ENCODE results near the gene PAX2. TPM values are rescaled to one million over a fixed set of nuclear protein-coding genes. Genes with fewer than 3 reads are reported as not detected.

The PAX2 gene
- total and polyA plus RNA-seq, 7 experiments from 2014 or later, result not detected

DNA sequence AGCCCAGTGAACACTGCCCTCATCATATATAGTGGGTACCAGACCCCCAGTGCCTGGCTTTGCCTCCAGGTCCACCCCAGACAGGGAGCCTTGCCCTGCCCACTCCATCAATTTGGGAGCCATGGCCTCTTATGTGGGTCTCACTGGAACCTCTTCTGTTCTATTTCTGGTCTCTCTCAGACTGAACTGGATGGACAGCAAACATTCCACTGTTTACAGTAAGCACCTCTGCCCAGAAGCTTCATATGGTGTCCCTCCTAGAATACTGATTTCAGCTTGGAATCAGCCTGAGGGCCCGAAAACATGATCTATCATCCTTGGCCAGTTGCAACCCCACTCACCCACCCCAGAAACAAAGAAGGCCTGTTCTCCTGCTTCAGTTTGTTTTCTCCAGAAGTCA is 86.4 kb downstream of the PAX2 start:
- Histone ChIP-seq H3K9me3 (ENCODE audit: control insufficient read depth in 2 of 3, low read length in 3 of 3) (no peaks in the 10 kb centered on the region), H3K4me1 (ENCODE audit: control insufficient read depth in 2 of 2, insufficient read depth in 2 of 2, low read length in 2 of 2) (peaks cover 9% of the 10 kb centered on the region in 2 donors), H3K27me3 (ENCODE audit: control insufficient read depth in 2 of 2, insufficient read depth in 2 of 2, low read length in 2 of 2) (peaks cover 7 to 36% of the 10 kb centered on the region in 2 donors), H3K4me3 (ENCODE audit: low read length) (no peak overlapping the region), H3K27ac (ENCODE audit: low read depth, low read length) (no peak overlapping the region), H3K36me3 (ENCODE audit: control insufficient read depth in 2 of 3, insufficient read depth in 3 of 3, low read length in 3 of 3) (no peaks in the 10 kb centered on the region)
- ChIA-PET CTCF (no interaction called here), POLR2A (no interaction called here)
- ATAC-seq (no peak), DNase-seq (no peak)
- intact Hi-C loops (cut with micrococcal nuclease), result no loop called here
- peaks cover 0 to 5% (median 0%) of the 10 kb centered on the region in 5 donors for H3K36me3 Mint-ChIP-seq
- peaks cover 0 to 2% (median 0%) of the 10 kb centered on the region in 11 donors for H3K9me3 Mint-ChIP-seq
- peaks cover 0 to 66% (median 20%) of the 10 kb centered on the region in 5 donors for H3K27me3 Mint-ChIP-seq
- no peak overlapping the region for H3K4me3 Mint-ChIP-seq
- H3K4me1 Mint-ChIP-seq, result peaks cover 20 to 37% (median 31%) of the 10 kb centered on the region in 7 donors
- no peak overlapping the region for H3K27ac Mint-ChIP-seq

DNA sequence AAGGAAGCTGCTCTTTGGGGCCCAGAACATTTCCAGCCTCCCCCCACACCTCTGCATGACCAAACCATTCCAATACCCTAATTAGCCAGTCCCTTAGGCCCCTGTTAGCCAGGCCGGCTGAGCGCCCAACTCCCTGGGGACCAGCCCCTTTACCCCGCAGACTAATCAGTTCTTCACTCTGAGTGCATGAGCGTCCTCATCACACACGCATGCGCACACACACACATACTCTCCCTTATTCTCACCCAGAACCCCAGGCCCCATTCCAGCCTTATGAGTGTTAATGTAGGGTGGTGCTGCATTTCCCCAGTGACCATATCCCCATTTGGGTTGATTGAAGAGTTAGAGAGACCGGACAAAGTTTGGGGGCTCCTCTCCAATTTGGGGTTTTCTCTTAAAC is 90.4 kb downstream of the PAX2 start:
- no peaks in the 10 kb centered on the region for H3K9me3 ChIP-seq (ENCODE audit: control insufficient read depth in 2 of 3, low read length in 3 of 3)
- ChIA-PET POLR2A (no interaction called here), CTCF (no interaction called here)
- intact Hi-C loops (cut with micrococcal nuclease), result no loop called here
- H3K27me3 ChIP-seq (ENCODE audit: control insufficient read depth in 2 of 2, insufficient read depth in 2 of 2, low read length in 2 of 2), result peaks cover 0 to 15% of the 10 kb centered on the region in 2 donors
- Mint-ChIP-seq H3K9me3 (no peaks in the 10 kb centered on the region), H3K4me3 (no peak overlapping the region), H3K27ac (no peak overlapping the region), H3K36me3 (peaks cover 0 to 5% (median 0%) of the 10 kb centered on the region in 5 donors), H3K4me1 (peaks cover 0 to 5% (median 4%) of the 10 kb centered on the region in 7 donors), H3K27me3 (peaks cover 0 to 43% (median 0%) of the 10 kb centered on the region in 5 donors)
- no peak for ATAC-seq
- H3K4me1 ChIP-seq (ENCODE audit: control insufficient read depth in 2 of 2, insufficient read depth in 2 of 2, low read length in 2 of 2), result no peaks in the 10 kb centered on the region
- DNase-seq, result no peak
- H3K4me3 ChIP-seq (ENCODE audit: low read length), result no peak overlapping the region
- H3K27ac ChIP-seq (ENCODE audit: low read depth, low read length), result no peak overlapping the region
- no peaks in the 10 kb centered on the region for H3K36me3 ChIP-seq (ENCODE audit: control insufficient read depth in 2 of 3, insufficient read depth in 3 of 3, low read length in 3 of 3)

DNA sequence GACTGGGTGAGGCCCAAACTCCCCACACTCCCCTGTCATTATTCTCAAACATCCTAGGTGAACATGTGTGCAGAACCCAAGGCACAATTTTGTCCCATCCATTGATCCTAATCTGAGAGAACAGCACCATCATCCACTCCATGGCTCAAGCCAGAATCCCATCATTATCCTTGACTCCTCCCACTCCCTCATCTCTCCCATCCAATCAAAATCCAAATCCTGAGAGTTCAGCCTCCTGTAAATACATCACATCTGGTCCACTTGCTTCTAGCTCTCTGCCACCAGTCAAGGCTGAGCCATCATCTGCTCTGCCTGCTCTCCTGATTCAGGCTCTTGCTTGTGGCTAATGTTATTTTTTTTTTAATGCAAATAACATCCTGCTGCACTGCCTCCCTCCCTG is 91.5 kb downstream of the PAX2 start:
- H3K4me1 Mint-ChIP-seq, result no peaks in the 10 kb centered on the region
- Histone ChIP-seq H3K27me3 (ENCODE audit: control insufficient read depth in 2 of 2, insufficient read depth in 2 of 2, low read length in 2 of 2) (peaks cover 0 to 11% of the 10 kb centered on the region in 2 donors), H3K9me3 (ENCODE audit: control insufficient read depth in 2 of 3, low read length in 3 of 3) (no peaks in the 10 kb centered on the region), H3K4me3 (ENCODE audit: low read length) (no peak overlapping the region), H3K27ac (ENCODE audit: low read depth, low read length) (no peak overlapping the region), H3K4me1 (ENCODE audit: control insufficient read depth in 2 of 2, insufficient read depth in 2 of 2, low read length in 2 of 2) (no peaks in the 10 kb centered on the region), H3K36me3 (ENCODE audit: control insufficient read depth in 2 of 3, insufficient read depth in 3 of 3, low read length in 3 of 3) (no peaks in the 10 kb centered on the region)
- H3K27me3 Mint-ChIP-seq, result peaks cover 0 to 38% (median 4%) of the 10 kb centered on the region in 5 donors
- no peak for DNase-seq
- POLR2A ChIA-PET, result interaction anchor here (0.6 kb wide), 1 partner anchor 312 kb away, joined by 5 read pairs; no protein-coding TSS in a partner anchor
- H3K36me3 Mint-ChIP-seq, result peaks cover 0 to 5% (median 0%) of the 10 kb centered on the region in 5 donors
- ATAC-seq, result no peak
- no peak overlapping the region for H3K27ac Mint-ChIP-seq
- intact Hi-C loops (cut with micrococcal nuclease), result no loop called here
- H3K4me3 Mint-ChIP-seq, result no peak overlapping the region
- CTCF ChIA-PET, result no interaction called here
- H3K9me3 Mint-ChIP-seq, result peaks cover 0 to 3% (median 0%) of the 10 kb centered on the region in 11 donors

DNA sequence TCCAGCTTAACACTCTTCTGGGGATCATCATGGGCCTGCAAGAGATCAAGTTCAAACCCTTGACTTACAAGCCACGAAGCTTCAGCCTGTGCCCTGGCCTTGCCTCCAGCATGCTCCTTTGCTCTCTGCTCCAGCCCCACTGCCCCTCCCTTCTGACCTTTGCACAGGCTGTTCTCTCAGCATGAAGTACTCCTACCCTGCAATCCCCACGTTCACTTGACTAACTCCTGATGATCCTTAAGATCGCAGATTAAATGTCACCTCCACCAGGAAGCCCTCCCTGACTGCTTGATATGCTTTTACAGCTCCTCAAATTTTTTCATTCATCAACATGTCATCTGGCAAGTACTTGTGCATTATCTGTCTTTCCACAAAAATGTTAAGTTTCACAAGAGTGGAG is 91.9 kb downstream of the PAX2 start:
- Mint-ChIP-seq H3K27ac (no peak overlapping the region), H3K4me3 (no peak overlapping the region), H3K36me3 (peaks cover 0 to 5% (median 0%) of the 10 kb centered on the region in 5 donors), H3K27me3 (peaks cover 0 to 35% (median 5%) of the 10 kb centered on the region in 5 donors), H3K9me3 (peaks cover 0 to 3% (median 0%) of the 10 kb centered on the region in 11 donors), H3K4me1 (no peaks in the 10 kb centered on the region)
- Histone ChIP-seq H3K27me3 (ENCODE audit: control insufficient read depth in 2 of 2, insufficient read depth in 2 of 2, low read length in 2 of 2) (peaks cover 0 to 7% of the 10 kb centered on the region in 2 donors), H3K36me3 (ENCODE audit: control insufficient read depth in 2 of 3, insufficient read depth in 3 of 3, low read length in 3 of 3) (no peaks in the 10 kb centered on the region), H3K4me1 (ENCODE audit: control insufficient read depth in 2 of 2, insufficient read depth in 2 of 2, low read length in 2 of 2) (no peaks in the 10 kb centered on the region), H3K9me3 (ENCODE audit: control insufficient read depth in 2 of 3, low read length in 3 of 3) (no peaks in the 10 kb centered on the region), H3K4me3 (ENCODE audit: low read length) (no peak overlapping the region), H3K27ac (ENCODE audit: low read depth, low read length) (no peak overlapping the region)
- no peak for DNase-seq
- ATAC-seq, result no peak
- CTCF ChIA-PET, result no interaction called here
- intact Hi-C loops (cut with micrococcal nuclease), result no loop called here
- POLR2A ChIA-PET, result no interaction called here

DNA sequence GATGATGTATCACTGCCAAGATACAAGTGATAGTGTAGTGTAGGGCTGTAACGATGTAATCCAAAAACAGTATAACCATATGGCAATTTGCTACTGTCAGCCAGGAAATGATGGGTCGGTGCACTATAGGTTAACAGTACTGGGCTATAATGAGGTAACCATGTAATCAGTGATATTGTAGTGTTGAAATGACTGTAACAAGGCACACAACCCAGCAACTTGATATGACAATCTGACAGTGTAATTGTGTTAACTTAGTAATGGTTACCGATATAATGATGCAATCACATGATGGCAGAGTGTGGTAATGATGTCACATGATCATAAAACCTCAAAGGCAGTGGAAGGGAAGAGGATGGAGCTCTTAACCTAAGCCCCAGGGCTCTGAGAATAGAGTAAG is 93.6 kb downstream of the PAX2 start:
- no peaks in the 10 kb centered on the region for H3K4me1 Mint-ChIP-seq
- no peaks in the 10 kb centered on the region for H3K36me3 Mint-ChIP-seq
- Histone ChIP-seq H3K36me3 (ENCODE audit: control insufficient read depth in 2 of 3, insufficient read depth in 3 of 3, low read length in 3 of 3) (no peaks in the 10 kb centered on the region), H3K4me1 (ENCODE audit: control insufficient read depth in 2 of 2, insufficient read depth in 2 of 2, low read length in 2 of 2) (no peaks in the 10 kb centered on the region), H3K9me3 (ENCODE audit: control insufficient read depth in 2 of 3, low read length in 3 of 3) (no peaks in the 10 kb centered on the region), H3K27me3 (ENCODE audit: control insufficient read depth in 2 of 2, insufficient read depth in 2 of 2, low read length in 2 of 2) (peaks cover 0 to 2% of the 10 kb centered on the region in 2 donors), H3K4me3 (ENCODE audit: low read length) (no peak overlapping the region), H3K27ac (ENCODE audit: low read depth, low read length) (no peak overlapping the region)
- intact Hi-C loops (cut with micrococcal nuclease), result no loop called here
- no peak overlapping the region for H3K4me3 Mint-ChIP-seq
- POLR2A ChIA-PET, result no interaction called here
- CTCF ChIA-PET, result no interaction called here
- DNase-seq (no peak), ATAC-seq (no peak)
- peaks cover 0 to 3% (median 0%) of the 10 kb centered on the region in 11 donors for H3K9me3 Mint-ChIP-seq
- peaks cover 0 to 26% (median 8%) of the 10 kb centered on the region in 5 donors for H3K27me3 Mint-ChIP-seq
- H3K27ac Mint-ChIP-seq, result no peak overlapping the region

DNA sequence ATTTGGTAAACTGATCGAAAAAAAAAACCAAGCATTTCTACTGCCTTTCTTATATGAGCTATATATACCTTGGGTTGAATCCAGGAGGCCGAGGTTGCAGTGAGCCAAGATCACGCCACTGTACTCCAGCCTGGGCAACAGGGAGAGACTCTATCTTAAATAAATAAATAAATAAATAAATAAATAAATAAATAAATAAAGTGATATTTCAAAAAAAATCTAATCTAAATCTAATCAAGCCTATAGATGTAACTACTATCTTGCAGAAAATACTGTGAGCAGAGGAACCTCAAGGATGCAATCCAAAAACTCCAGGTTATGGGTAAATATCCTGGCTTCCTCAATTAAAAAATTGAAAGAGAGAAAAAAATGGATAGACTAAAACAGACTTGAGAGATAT is 96.1 kb downstream of the PAX2 start:
- Mint-ChIP-seq H3K4me1 (no peaks in the 10 kb centered on the region), H3K27ac (no peak overlapping the region), H3K4me3 (no peak overlapping the region), H3K36me3 (no peaks in the 10 kb centered on the region), H3K9me3 (peaks cover 0 to 3% (median 0%) of the 10 kb centered on the region in 11 donors), H3K27me3 (peaks cover 3 to 31% (median 16%) of the 10 kb centered on the region in 5 donors)
- Histone ChIP-seq H3K27ac (ENCODE audit: low read depth, low read length) (no peak overlapping the region), H3K9me3 (ENCODE audit: control insufficient read depth in 2 of 3, low read length in 3 of 3) (no peaks in the 10 kb centered on the region), H3K4me1 (ENCODE audit: control insufficient read depth in 2 of 2, insufficient read depth in 2 of 2, low read length in 2 of 2) (no peaks in the 10 kb centered on the region), H3K4me3 (ENCODE audit: low read length) (no peak overlapping the region), H3K27me3 (ENCODE audit: control insufficient read depth in 2 of 2, insufficient read depth in 2 of 2, low read length in 2 of 2) (peaks cover 0 to 3% of the 10 kb centered on the region in 2 donors), H3K36me3 (ENCODE audit: control insufficient read depth in 2 of 3, insufficient read depth in 3 of 3, low read length in 3 of 3) (no peaks in the 10 kb centered on the region)
- CTCF ChIA-PET, result no interaction called here
- ATAC-seq (no peak), DNase-seq (no peak)
- POLR2A ChIA-PET, result no interaction called here
- intact Hi-C loops (cut with micrococcal nuclease), result no loop called here

DNA sequence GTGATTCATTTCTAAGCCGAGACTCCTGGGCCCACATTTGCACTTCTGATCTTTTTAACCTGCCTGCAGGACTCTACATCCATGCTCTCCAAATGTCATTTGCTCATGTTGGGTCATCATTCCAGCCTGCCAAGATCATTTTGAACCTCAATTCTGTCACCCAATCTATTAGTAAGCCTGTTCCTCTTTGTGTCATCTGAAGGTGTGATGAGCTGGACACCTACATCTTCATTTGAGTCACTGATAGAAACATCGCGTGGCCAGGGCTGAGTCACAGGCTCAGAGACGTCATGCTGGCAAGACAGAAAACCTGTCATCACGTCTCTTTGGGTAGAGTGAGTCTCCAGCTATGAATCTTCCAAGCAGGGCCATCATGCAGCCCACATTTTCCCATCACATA is 102.1 kb downstream of the PAX2 start:
- intact Hi-C loops (cut with micrococcal nuclease), result no loop called here
- Histone ChIP-seq H3K4me1 (ENCODE audit: control insufficient read depth in 2 of 2, insufficient read depth in 2 of 2, low read length in 2 of 2) (no peaks in the 10 kb centered on the region), H3K36me3 (ENCODE audit: control insufficient read depth in 2 of 3, insufficient read depth in 3 of 3, low read length in 3 of 3) (no peaks in the 10 kb centered on the region), H3K4me3 (ENCODE audit: low read length) (no peak overlapping the region), H3K27me3 (ENCODE audit: control insufficient read depth in 2 of 2, insufficient read depth in 2 of 2, low read length in 2 of 2) (peaks cover 0 to 3% of the 10 kb centered on the region in 2 donors), H3K27ac (ENCODE audit: low read depth, low read length) (no peak overlapping the region), H3K9me3 (ENCODE audit: control insufficient read depth in 2 of 3, low read length in 3 of 3) (no peaks in the 10 kb centered on the region)
- POLR2A ChIA-PET, result no interaction called here
- Mint-ChIP-seq H3K27ac (no peak overlapping the region), H3K4me1 (peaks cover 0 to 4% (median 0%) of the 10 kb centered on the region in 7 donors), H3K27me3 (peaks cover 49 to 64% (median 52%) of the 10 kb centered on the region in 5 donors), H3K9me3 (peaks cover 0 to 3% (median 0%) of the 10 kb centered on the region in 11 donors), H3K4me3 (no peak overlapping the region), H3K36me3 (no peaks in the 10 kb centered on the region)
- no peak for ATAC-seq
- CTCF ChIA-PET, result no interaction called here
- DNase-seq, result peak in 1 of 9 donors; percentile 40
